ENCODE data around the gene LRRC56.

- TF ChIP-seq EZH2 (IDR thresholded peaks at IDR 0.05; ENCODE audit: borderline replicate concordance, low read depth, low read length, poor library complexity, severe bottlenecking) (no peak), CTCF (conservative IDR thresholded peaks at IDR 0.05; ENCODE audit: low read depth, low read length) (no peak)
These were observed 20.2 kb downstream of the LRRC56 start for GRCh38 chr11:557328-558132.

Measured in A673 (cell line).